ENCODE measurements around the gene DCP2.

The DCP2 gene

GRCh38 chr5:113035096-113035495 lies 58.5 kb downstream of the DCP2 start:
- in situ Hi-C loops (cut with MboI; ENCODE audit: low sequenced_read_pairs): no loop called here
- H3K4me1 ChIP-seq: peaks cover 8% of the 10 kb centered on the region; the same call in 1 of the 2 replicates
- no peak overlapping the region for H3K4me3 ChIP-seq
- DNase-seq (ENCODE audit: low spot score in 2 of 2): no peak
- no peaks in the 10 kb centered on the region for H3K9me3 ChIP-seq
- H3K36me3 ChIP-seq (replicated peaks): no peaks in the 10 kb centered on the region
- no peaks in the 10 kb centered on the region for H3K27me3 ChIP-seq (ENCODE audit: low read depth)

- Histone ChIP-seq H3K36me3 (replicated peaks) (no peaks in the 10 kb centered on the region), H3K27me3 (ENCODE audit: low read depth) (no peaks in the 10 kb centered on the region), H3K4me1 (peaks cover 8% of the 10 kb centered on the region; the same call in 1 of the 2 replicates), H3K4me3 (no peak overlapping the region), H3K9me3 (no peaks in the 10 kb centered on the region)
- in situ Hi-C loops (cut with MboI; ENCODE audit: low sequenced_read_pairs): no loop called here
- no peak for DNase-seq (ENCODE audit: low spot score in 2 of 2)
Measured at GRCh38 chr5:113036321-113036720, 59.7 kb downstream of the DCP2 start.

GRCh38 chr5:113036826-113037225 lies 60.2 kb downstream of the DCP2 start:
- peaks cover 8% of the 10 kb centered on the region; the same call in 1 of the 2 replicates for H3K4me1 ChIP-seq
- in situ Hi-C loops (cut with MboI; ENCODE audit: low sequenced_read_pairs): no loop called here
- DNase-seq (ENCODE audit: low spot score in 2 of 2): no peak
- no peaks in the 10 kb centered on the region for H3K9me3 ChIP-seq
- no peaks in the 10 kb centered on the region for H3K27me3 ChIP-seq (ENCODE audit: low read depth)
- no peaks in the 10 kb centered on the region for H3K36me3 ChIP-seq (replicated peaks)
- H3K4me3 ChIP-seq: no peak overlapping the region

GRCh38 chr5:113038136-113038535 lies 61.5 kb downstream of the DCP2 start:
- Histone ChIP-seq H3K27me3 (ENCODE audit: low read depth) (no peaks in the 10 kb centered on the region), H3K4me1 (no peaks in the 10 kb centered on the region; the same call in 1 of the 2 replicates), H3K36me3 (replicated peaks) (no peaks in the 10 kb centered on the region), H3K4me3 (no peak overlapping the region), H3K9me3 (no peaks in the 10 kb centered on the region)
- in situ Hi-C loops (cut with MboI; ENCODE audit: low sequenced_read_pairs): no loop called here
- DNase-seq (ENCODE audit: low spot score in 2 of 2): no peak

GRCh38 chr5:113038714-113039113 lies 62.1 kb downstream of the DCP2 start:
- Histone ChIP-seq H3K9me3 (no peaks in the 10 kb centered on the region), H3K4me1 (no peaks in the 10 kb centered on the region), H3K4me3 (no peak overlapping the region), H3K36me3 (replicated peaks) (no peaks in the 10 kb centered on the region), H3K27me3 (ENCODE audit: low read depth) (no peaks in the 10 kb centered on the region)
- in situ Hi-C loops (cut with MboI; ENCODE audit: low sequenced_read_pairs): no loop called here
- no peak for DNase-seq (ENCODE audit: low spot score in 2 of 2)

GRCh38 chr5:113039229-113039933 lies 62.8 kb downstream of the DCP2 start:
- H3K36me3 ChIP-seq (replicated peaks): no peaks in the 10 kb centered on the region
- no peaks in the 10 kb centered on the region for H3K27me3 ChIP-seq (ENCODE audit: low read depth)
- H3K4me1 ChIP-seq: no peaks in the 10 kb centered on the region
- in situ Hi-C loops (cut with MboI; ENCODE audit: low sequenced_read_pairs): no loop called here
- DNase-seq (ENCODE audit: low spot score in 2 of 2): no peak
- H3K9me3 ChIP-seq: no peaks in the 10 kb centered on the region
- no peak overlapping the region for H3K4me3 ChIP-seq

- in situ Hi-C loops (cut with MboI; ENCODE audit: low sequenced_read_pairs): no loop called here
- Histone ChIP-seq H3K4me3 (no peak overlapping the region), H3K27me3 (ENCODE audit: low read depth) (no peaks in the 10 kb centered on the region)
Measured at GRCh38 chr5:113039934-113040285, 63.3 kb downstream of the DCP2 start.

GRCh38 chr5:113040672-113041260 lies 64.2 kb downstream of the DCP2 start:
- in situ Hi-C loops (cut with MboI; ENCODE audit: low sequenced_read_pairs): no loop called here
- no peak for DNase-seq (ENCODE audit: low spot score in 2 of 2)
- H3K36me3 ChIP-seq (replicated peaks): no peaks in the 10 kb centered on the region

More at GRCh38 chr5:113039934-113040285, 63.3 kb downstream of the DCP2 start:
- H3K9me3 ChIP-seq: no peaks in the 10 kb centered on the region
- H3K4me1 ChIP-seq: no peaks in the 10 kb centered on the region
- DNase-seq (ENCODE audit: low spot score in 2 of 2): no peak
- H3K36me3 ChIP-seq (replicated peaks): no peaks in the 10 kb centered on the region

GRCh38 chr5:113042491-113043243 lies 66.1 kb downstream of the DCP2 start:
- no peak for DNase-seq (ENCODE audit: low spot score in 2 of 2)
- H3K4me3 ChIP-seq: no peak overlapping the region
- H3K27me3 ChIP-seq (ENCODE audit: low read depth): no peaks in the 10 kb centered on the region
- H3K36me3 ChIP-seq (replicated peaks): no peaks in the 10 kb centered on the region
- H3K4me1 ChIP-seq: no peaks in the 10 kb centered on the region
- in situ Hi-C loops (cut with MboI; ENCODE audit: low sequenced_read_pairs): no loop called here
- H3K9me3 ChIP-seq: no peaks in the 10 kb centered on the region

More at GRCh38 chr5:113040672-113041260, 64.2 kb downstream of the DCP2 start:
- H3K9me3 ChIP-seq: no peaks in the 10 kb centered on the region
- no peaks in the 10 kb centered on the region for H3K27me3 ChIP-seq (ENCODE audit: low read depth)
- no peak overlapping the region for H3K4me3 ChIP-seq
- H3K4me1 ChIP-seq: no peaks in the 10 kb centered on the region

- DNase-seq (ENCODE audit: low spot score in 2 of 2): peak; percentile 11 to 78
- Histone ChIP-seq H3K9me3 (no peaks in the 10 kb centered on the region), H3K36me3 (replicated peaks) (no peaks in the 10 kb centered on the region), H3K4me1 (no peaks in the 10 kb centered on the region), H3K4me3 (no peak overlapping the region), H3K27me3 (ENCODE audit: low read depth) (no peaks in the 10 kb centered on the region)
- in situ Hi-C loops (cut with MboI; ENCODE audit: low sequenced_read_pairs): no loop called here
Measured at GRCh38 chr5:113043491-113043931, 66.9 kb downstream of the DCP2 start.

- H3K27me3 ChIP-seq (ENCODE audit: low read depth): no peaks in the 10 kb centered on the region
- H3K4me1 ChIP-seq: no peaks in the 10 kb centered on the region
- no peaks in the 10 kb centered on the region for H3K9me3 ChIP-seq
- DNase-seq (ENCODE audit: low spot score in 2 of 2): no peak
- no peaks in the 10 kb centered on the region for H3K36me3 ChIP-seq (replicated peaks)
- in situ Hi-C loops (cut with MboI; ENCODE audit: low sequenced_read_pairs): no loop called here
- no peak overlapping the region for H3K4me3 ChIP-seq
Measured at GRCh38 chr5:113044776-113045465, 68.3 kb downstream of the DCP2 start.

- DNase-seq (ENCODE audit: low spot score in 2 of 2): no peak
- Histone ChIP-seq H3K9me3 (no peaks in the 10 kb centered on the region), H3K4me1 (no peaks in the 10 kb centered on the region), H3K27me3 (ENCODE audit: low read depth) (no peaks in the 10 kb centered on the region), H3K4me3 (no peak overlapping the region), H3K36me3 (replicated peaks) (no peaks in the 10 kb centered on the region)
- in situ Hi-C loops (cut with MboI; ENCODE audit: low sequenced_read_pairs): no loop called here
Measured at GRCh38 chr5:113047234-113047633, 70.6 kb downstream of the DCP2 start.

- Histone ChIP-seq H3K27me3 (ENCODE audit: low read depth) (no peaks in the 10 kb centered on the region), H3K4me1 (no peaks in the 10 kb centered on the region), H3K36me3 (replicated peaks) (no peaks in the 10 kb centered on the region), H3K4me3 (no peak overlapping the region), H3K9me3 (no peaks in the 10 kb centered on the region)
- no peak for DNase-seq (ENCODE audit: low spot score in 2 of 2)
- in situ Hi-C loops (cut with MboI; ENCODE audit: low sequenced_read_pairs): no loop called here
Measured at GRCh38 chr5:113047733-113048652, 71.4 kb downstream of the DCP2 start.

Data from HAP-1 (cell line).